HEK293T (cell line): Measurements from ENCODE around the gene NAT10.

Experiments
- ELF4 ChIP-seq: fragments of 450-650 bp; IDR thresholded peaks from 2 replicates; pipeline ENCODE4 v1.6.1; 2017; ENCODE audit warnings: antibody characterized with exemption
- FOXM1 ChIP-seq: fragments of 450-650 bp; IDR thresholded peaks from 2 replicates; pipeline ENCODE4 v1.6.1; 2017; ENCODE audit warnings: mild to moderate bottlenecking, borderline replicate concordance
- LEF1 ChIP-seq: fragments of 450-650 bp; IDR thresholded peaks from 2 replicates; pipeline ENCODE4 v1.6.1; 2017; ENCODE audit warnings: mild to moderate bottlenecking, borderline replicate concordance
- NFRKB ChIP-seq: fragments of 450-650 bp; IDR thresholded peaks from 2 replicates; pipeline ENCODE4 v1.6.1; 2016; ENCODE audit warnings: mild to moderate bottlenecking, moderate library complexity
- TARDBP ChIP-seq: fragments of 450-650 bp; IDR thresholded peaks from 2 replicates; pipeline ENCODE4 v1.6.1; 2016

- no peak for TF ChIP-seq ELF4
- TF ChIP-seq FOXM1, result no peak
- TF ChIP-seq TARDBP, result no peak
- TF ChIP-seq LEF1, result no peak
- TF ChIP-seq NFRKB, result no peak
Measured at GRCh38 chr11:34180040-34180813, 74.8 kb downstream of the NAT10 start.
